HUES6 (cell line): ENCODE results near the gene CLDN11.
A peak's percentile ranks its signal among the peaks of the same experiment; 100 is the strongest.

Experiments used
- H3K27ac ChIP-seq: 2 replicates; pipeline ENCODE4 v1.7.0; 2013; ENCODE audit warnings: low read depth, mild to moderate bottlenecking, low read length, inconsistent platforms
- H3K27me3 ChIP-seq: 2 replicates; pipeline ENCODE4 v1.6.1; 2013; ENCODE audit warnings: low read length; ENCODE audit not compliant: control insufficient read depth, insufficient read depth
- H3K36me3 ChIP-seq: 2 replicates; pipeline ENCODE4 v1.6.1; 2013; ENCODE audit warnings: low read length; ENCODE audit not compliant: control insufficient read depth, insufficient read depth
- H3K4me1 ChIP-seq: 2 replicates; pipeline ENCODE4 v1.6.1; 2013; ENCODE audit warnings: low read length; ENCODE audit not compliant: control insufficient read depth, insufficient read depth
- H3K4me3 ChIP-seq: 2 replicates; pipeline ENCODE4 v1.5.1; 2013; ENCODE audit warnings: low read depth, low read length
- H3K9ac ChIP-seq: one replicate; pipeline ENCODE4 v1.6.1; 2013; ENCODE audit warnings: mild to moderate bottlenecking, low read length
- H3K9me3 ChIP-seq: 2 replicates; pipeline ENCODE4 v1.6.1; 2013; ENCODE audit warnings: low read depth, low read length; ENCODE audit not compliant: control insufficient read depth, insufficient read depth

The CLDN11 gene

DNA sequence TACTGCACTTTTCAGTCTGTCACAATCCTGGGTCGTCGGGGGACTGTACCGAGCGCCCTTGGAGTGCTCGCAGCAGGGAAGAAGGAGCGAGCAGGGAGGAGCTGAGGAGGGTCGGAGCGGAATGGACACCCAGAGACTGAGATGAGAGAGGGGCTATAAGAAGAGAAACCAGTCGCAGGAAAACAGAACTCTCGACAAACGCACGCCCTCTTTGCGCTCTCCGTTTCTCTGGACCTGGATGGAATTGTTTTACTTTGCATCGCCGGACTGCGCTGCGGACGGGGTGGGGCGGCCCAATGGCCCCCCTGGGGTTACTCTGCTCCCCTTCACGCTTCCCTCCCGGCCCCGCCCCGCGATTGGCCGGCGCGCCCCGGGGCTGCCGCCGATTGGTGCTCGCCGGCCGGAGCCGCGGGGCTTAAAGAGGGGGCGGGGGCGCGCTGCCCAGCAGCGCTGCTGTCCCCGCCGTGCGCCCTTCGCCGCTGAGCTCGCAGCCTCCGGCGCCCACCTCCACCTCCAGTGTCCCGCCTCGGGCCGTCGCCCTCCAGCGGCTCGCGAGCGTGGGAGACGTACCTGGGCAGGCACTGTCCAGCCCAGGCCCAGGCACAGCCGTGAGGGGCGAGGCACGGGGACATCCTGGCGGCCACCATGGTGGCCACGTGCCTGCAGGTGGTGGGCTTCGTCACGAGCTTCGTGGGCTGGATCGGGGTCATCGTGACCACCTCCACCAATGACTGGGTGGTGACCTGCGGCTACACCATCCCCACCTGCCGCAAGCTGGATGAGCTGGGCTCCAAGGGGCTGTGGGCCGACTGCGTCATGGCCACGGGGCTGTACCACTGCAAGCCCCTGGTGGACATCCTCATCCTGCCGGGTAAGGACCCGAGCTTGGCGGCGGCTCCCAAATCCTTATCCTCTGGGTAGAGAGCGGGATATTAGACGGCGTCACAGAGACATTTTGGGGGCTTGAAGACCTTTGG, at the start of gene CLDN11:
CLDN11 (plus strand) TSS at position 447 of the 977 bp plus-strand sequence; CDS start at position 646, 199 bp downstream.
- Histone ChIP-seq H3K4me1 (peaks cover 10% of the 10 kb centered on the region; the same call in 1 of the 2 replicates), H3K4me3 (peak within 1 kb of the TSS; percentile 62), H3K27me3 (peaks cover 45% of the 10 kb centered on the region), H3K9me3 (no peaks in the 10 kb centered on the region), H3K36me3 (no peaks in the 10 kb centered on the region; the same call in 1 of the 2 replicates), H3K9ac (peak within 1 kb of the TSS; percentile 55), H3K27ac (no peak within 1 kb of the TSS)

DNA sequence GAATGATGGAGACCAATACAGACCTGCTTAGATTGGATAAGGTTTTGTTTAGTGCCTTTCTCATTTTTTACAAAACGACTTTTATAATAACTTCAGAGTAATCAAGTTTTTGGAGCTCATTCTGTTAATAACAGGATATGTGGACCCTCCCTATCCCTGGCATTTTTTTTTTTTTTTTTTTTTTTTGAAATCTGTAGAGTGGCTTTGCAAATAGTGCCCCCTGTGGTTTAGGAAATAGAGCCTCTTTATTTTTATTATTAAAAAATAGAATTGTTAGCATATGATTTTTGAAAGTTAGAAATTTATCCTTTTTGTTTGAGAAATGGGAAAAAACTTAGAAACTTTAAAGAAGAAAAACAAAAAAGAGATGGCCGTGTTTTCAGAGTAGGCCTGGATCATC, 49.7 kb upstream of the CLDN11 start:
- H3K9me3 ChIP-seq = no peaks in the 10 kb centered on the region
- no peak overlapping the region for H3K9ac ChIP-seq
- peaks cover 5% of the 10 kb centered on the region; the same call in 1 of the 2 replicates for H3K4me1 ChIP-seq
- peaks cover 77% of the 10 kb centered on the region for H3K36me3 ChIP-seq
- H3K27ac ChIP-seq = no peak overlapping the region
- H3K4me3 ChIP-seq = 0 out of 2 replicates have a peak overlapping the region, but pooled peaks have one; percentile 23
- H3K27me3 ChIP-seq = no peaks in the 10 kb centered on the region

DNA sequence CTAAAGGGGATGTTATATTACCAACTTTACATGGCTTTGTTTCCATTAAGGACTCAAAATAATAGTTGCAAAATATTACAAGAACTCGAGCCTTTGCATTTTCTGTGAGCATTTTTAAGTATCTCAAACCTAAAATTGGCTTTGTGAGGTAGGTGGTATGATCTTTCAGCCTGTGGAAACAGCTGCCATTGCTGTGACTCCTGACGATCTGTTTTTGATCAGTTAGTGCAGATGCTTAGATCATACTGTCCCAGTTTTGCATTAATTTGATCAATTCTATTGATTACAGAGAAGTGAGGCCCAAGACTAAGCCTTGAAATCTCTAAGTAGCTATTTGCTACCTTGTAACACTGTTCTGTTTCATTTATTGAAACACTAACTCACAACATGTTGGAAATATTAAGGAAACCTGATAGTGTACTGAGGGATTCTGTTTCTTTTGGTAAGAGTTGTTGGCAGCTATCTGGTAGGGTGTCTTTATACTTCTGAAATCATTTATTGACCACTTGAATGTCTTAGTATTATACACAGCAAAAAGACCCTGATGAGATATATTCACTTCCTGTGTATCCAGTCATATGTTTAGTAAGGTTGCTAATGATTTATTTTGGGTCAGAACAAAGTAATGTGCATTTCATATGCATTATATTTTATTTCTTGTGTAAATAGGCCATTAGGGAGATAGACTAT, 46.3 kb upstream of the CLDN11 start:
- Histone ChIP-seq H3K36me3 (peaks cover 62% of the 10 kb centered on the region), H3K9me3 (no peaks in the 10 kb centered on the region), H3K9ac (no peak overlapping the region), H3K4me3 (no peak overlapping the region), H3K27me3 (no peaks in the 10 kb centered on the region), H3K4me1 (peaks cover 5% of the 10 kb centered on the region; the same call in 1 of the 2 replicates), H3K27ac (no peak overlapping the region)

DNA sequence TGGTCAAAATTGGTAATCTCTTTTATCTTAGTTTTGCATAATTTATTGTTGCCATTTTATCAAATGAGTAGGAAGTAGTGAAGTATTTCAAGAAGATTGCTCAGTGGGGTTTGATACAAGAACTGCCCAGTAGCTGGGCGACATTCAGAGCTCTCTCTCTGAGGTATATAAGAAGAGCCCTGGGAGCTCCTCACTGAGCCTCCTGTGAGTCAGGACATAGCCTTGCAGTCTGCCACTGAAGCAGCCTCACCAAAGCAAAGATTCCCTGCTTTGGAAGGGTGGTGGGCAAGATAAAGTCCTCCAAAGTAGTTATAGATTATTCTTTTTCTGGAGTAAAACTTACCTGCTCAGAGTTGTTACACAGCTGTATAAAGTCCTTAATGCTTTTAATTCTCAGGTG, 35.1 kb upstream of the CLDN11 start:
- no peaks in the 10 kb centered on the region for H3K27me3 ChIP-seq
- no peak overlapping the region for H3K4me3 ChIP-seq
- H3K9me3 ChIP-seq = no peaks in the 10 kb centered on the region
- no peak overlapping the region for H3K9ac ChIP-seq
- peaks cover 88% of the 10 kb centered on the region for H3K36me3 ChIP-seq
- no peak overlapping the region for H3K27ac ChIP-seq
- H3K4me1 ChIP-seq = no peaks in the 10 kb centered on the region

DNA sequence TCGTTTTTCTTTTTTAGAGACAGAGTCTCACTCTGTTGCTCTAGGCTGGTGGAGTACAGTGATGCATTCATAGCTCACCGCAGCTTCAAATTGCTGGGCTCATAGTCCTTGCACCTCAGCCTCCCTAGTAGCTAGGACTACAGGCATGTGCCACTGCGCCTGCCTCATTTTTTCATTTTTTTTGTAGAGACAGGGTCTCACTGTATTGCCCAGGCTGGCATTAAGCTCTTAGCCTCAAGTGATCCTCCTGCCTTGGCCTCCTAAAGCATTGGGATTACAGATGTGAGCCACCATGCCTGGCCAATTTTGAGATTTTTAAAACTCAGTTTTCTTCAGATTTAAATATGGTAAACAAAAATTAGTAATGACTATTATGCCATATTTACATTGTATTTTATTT, 32.2 kb upstream of the CLDN11 start:
- no peaks in the 10 kb centered on the region; the same call in 1 of the 2 replicates for H3K4me1 ChIP-seq
- peaks cover 87% of the 10 kb centered on the region for H3K36me3 ChIP-seq
- H3K4me3 ChIP-seq = no peak overlapping the region
- H3K9me3 ChIP-seq = no peaks in the 10 kb centered on the region
- no peaks in the 10 kb centered on the region for H3K27me3 ChIP-seq
- no peak overlapping the region for H3K27ac ChIP-seq
- H3K9ac ChIP-seq = no peak overlapping the region

DNA sequence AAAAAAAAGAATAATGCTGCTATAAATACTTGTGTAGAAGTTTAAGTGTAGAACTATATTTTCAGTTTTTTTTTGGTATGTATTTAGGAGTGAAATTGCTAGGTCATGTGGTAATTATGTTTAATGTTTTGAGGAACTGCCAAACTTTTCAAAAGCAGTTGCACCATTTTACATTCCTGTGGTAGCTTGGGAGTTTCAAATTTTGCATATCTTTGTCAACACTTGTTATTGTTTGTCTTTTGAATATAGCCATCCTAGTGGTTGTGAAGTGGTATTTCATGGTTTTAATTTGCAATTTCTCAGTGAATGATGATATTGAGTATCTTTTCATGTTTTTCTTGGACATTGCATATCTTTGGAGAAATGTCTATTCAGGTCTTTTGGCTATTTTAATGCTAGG, 30.7 kb upstream of the CLDN11 start:
- no peaks in the 10 kb centered on the region for H3K9me3 ChIP-seq
- no peaks in the 10 kb centered on the region for H3K27me3 ChIP-seq
- no peak overlapping the region for H3K4me3 ChIP-seq
- H3K36me3 ChIP-seq = peaks cover 92% of the 10 kb centered on the region
- no peak overlapping the region for H3K27ac ChIP-seq
- no peaks in the 10 kb centered on the region; the same call in 1 of the 2 replicates for H3K4me1 ChIP-seq
- H3K9ac ChIP-seq = no peak overlapping the region

DNA sequence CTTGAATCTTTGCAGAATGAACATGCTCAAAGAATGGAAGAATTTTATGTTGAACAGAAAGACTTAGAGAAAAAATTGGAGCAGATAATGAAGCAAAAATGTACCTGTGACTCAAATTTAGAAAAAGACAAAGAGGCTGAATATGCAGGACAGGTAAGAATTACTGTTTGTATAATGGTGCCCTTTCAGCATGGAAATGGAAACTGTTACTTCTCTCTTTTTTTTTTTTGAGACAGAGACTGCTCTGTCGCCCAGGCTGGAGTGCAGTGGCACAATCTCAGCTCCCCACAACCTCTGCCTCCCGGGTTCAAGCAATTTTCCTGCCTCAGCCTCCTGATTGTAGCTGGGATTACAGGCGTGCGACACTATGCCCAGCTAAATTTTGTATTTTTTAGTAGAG, 27.6 kb upstream of the CLDN11 start:
- Histone ChIP-seq H3K27ac (no peak overlapping the region), H3K9me3 (no peaks in the 10 kb centered on the region), H3K4me3 (no peak overlapping the region), H3K9ac (no peak overlapping the region), H3K36me3 (peaks cover 81% of the 10 kb centered on the region), H3K4me1 (no peaks in the 10 kb centered on the region; the same call in 1 of the 2 replicates), H3K27me3 (no peaks in the 10 kb centered on the region)

DNA sequence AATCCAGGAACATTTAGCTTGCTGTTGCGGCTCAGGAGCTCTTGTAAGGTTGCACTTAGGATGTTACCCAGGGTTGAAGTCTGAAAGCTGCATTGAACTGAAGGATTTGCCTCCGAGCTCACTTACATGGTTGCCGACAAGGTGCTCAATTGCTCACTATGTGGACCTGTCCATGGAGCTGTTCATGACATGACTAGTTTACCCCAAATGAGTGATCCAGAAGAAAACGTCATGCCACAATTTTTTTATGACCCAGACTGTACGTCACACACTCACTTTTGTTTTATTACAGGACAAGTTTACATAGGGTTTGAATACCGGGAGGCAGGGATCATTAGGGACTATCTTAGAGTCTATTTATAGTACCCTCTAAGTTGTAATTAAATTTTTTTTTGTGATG, 21.0 kb upstream of the CLDN11 start:
- Histone ChIP-seq H3K9me3 (no peaks in the 10 kb centered on the region), H3K4me3 (no peak overlapping the region), H3K36me3 (peaks cover 31% of the 10 kb centered on the region), H3K9ac (no peak overlapping the region), H3K4me1 (no peaks in the 10 kb centered on the region), H3K27me3 (no peaks in the 10 kb centered on the region), H3K27ac (no peak overlapping the region)

DNA sequence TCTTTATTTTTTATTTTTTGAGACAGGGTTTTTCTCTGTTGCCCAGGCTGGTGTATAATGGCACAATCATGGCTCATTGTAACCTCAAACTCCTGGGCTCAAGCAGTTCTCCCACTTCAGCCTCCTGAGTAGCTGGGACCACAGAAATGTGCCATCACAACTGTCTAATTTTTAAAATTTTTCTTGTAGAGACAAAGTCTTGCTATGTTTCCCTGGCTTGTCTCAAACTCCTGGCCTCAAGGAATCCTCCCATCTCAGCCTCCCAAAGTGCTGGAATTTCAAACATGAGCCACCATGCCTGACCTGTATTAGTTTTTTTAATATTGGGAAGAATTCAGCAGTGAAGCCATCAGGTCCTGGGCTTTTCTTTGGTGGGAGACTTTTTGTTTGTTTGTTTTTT, 13.6 kb upstream of the CLDN11 start:
- Histone ChIP-seq H3K27me3 (no peaks in the 10 kb centered on the region), H3K4me1 (no peaks in the 10 kb centered on the region), H3K27ac (no peak overlapping the region), H3K9ac (no peak overlapping the region), H3K9me3 (no peaks in the 10 kb centered on the region), H3K36me3 (no peaks in the 10 kb centered on the region), H3K4me3 (no peak overlapping the region)

DNA sequence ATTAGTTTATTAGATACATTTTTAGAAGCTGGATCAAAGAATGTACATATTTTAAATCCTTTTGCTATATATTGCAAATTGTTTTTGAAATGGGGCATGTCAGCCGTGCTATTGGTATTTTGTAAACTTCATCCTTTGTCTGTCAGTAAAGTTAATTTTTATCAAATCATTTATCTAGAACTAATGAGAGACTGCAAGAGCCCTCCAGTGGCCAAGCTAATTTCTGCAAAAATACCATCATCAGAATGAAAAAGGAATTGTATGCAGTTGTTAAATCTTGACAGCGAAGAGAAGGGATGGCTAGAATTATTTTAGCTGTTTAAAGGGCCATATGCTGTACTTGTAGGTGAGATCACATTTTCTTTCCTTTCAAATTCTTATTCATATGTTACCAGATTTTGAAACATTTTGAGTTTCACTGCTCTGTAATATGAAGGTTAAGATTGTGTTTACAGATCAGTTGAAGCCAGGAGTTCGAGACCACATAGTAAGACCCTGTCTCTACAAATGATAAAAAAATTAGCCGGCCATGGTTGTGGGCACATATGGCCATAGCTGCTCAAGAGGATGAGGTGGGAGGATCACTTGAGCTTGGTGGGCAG, 8.1 kb upstream of the CLDN11 start:
- Histone ChIP-seq H3K4me1 (no peaks in the 10 kb centered on the region), H3K27me3 (no peaks in the 10 kb centered on the region), H3K4me3 (no peak overlapping the region), H3K9me3 (no peaks in the 10 kb centered on the region), H3K9ac (no peak overlapping the region), H3K27ac (no peak overlapping the region), H3K36me3 (no peaks in the 10 kb centered on the region)
